Erythroblast (primary cell): Measurements from ENCODE around the gene CENATAC.
"Not testable (repeated sequence)": the region's sequence is repeated elsewhere in the genome, so short reads cannot be mapped to it uniquely, and the experiment has no call there.

ENCODE experiments used
- DNase-seq, 2 experiments: peaks; one replicate each; lab custom pipeline; 2025; lab: John Stamatoyannopoulos, UW
- GATA1 ChIP-seq: IDR thresholded peaks from 2 replicates; pipeline ENCODE4 v1.6.1; 2011; ENCODE audit warnings: low read depth, mild to moderate bottlenecking, control low read depth, low read length, moderate library complexity
- POLR2A ChIP-seq: IDR thresholded peaks from 2 replicates; pipeline ENCODE4 v1.6.1; 2011; ENCODE audit warnings: mild to moderate bottlenecking, low read length

The CENATAC gene

DNA sequence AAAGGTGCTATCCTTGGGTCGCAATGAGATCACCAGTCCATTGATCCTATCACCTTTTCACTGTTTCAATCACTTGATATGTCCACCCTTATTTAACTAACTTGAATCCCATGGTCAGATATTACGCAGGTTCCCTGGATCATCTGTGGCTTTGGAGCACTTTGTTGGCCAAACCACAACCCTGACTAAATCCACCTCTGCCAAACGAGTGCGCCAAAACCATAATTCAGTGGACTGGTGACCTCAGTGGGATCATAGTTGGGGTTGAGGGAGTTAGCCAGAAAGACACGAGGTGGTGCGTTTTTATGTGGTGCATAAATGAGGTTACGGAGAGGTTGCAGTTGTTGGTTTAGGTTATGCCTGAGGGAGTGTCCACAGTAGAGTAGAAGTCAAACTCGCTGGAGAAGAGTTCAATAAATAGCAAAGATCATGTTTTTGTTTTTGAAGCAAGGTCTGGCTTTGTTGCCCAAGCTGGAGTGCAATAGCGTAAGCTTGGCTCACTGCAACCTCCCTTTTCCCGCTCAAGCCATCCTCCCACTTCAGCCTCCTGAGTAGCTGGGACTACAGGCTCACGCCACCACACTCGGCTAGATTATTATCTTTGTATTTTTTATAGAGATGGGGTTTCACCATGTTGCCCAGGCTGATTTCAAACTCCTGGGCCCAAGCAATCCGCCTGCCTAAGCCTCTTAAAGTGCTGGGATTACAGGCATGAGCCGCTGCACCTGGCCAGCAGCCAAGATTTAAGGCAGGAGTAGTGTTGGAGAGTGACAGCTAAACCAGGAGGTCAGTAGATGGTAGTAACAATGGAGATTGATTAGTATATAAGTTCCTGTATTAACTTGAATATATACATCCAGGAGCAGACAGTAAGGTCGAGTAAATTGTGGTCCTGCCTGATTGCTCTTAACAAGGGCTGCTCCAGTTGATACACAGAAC lies 21.9 kb upstream of the CENATAC start:
- DNase-seq, result no peak
- TF ChIP-seq GATA1 (no peak), POLR2A (no peak)

GRCh38 chr11:118979434-118979833 lies 18.5 kb upstream of the CENATAC start:
- TF ChIP-seq POLR2A, result no peak
- no peak for TF ChIP-seq GATA1
- no peak for DNase-seq

DNA sequence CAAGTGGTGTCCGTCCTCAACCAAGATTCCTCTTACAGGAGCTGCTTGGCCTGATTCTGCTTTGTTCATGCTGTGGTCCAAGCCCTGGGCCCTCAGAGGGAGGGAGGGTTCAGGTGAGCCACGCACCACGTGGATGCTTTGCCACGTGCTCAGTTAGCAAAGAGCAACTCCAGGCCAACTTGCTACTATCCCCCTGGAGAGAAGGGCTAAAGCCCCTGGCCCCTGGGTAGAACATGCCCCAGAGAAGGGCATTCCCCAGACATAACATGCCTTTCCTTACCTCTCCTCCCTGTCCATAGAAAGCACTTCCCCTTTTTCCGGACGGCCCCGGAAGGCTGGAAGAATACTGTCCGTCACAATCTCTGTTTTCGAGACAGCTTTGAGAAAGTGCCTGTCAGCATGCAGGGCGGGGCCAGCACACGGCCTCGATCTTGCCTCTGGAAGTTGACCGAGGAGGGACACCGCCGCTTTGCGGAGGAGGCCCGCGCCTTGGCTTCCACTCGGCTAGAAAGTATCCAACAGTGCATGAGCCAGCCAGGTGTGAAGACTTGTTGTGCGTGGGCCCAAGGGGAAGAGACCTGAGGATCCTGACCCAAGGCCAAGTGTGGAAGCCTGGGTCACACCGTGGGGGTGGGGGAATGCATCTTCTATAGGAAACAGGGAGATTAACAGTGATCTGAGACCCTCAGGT lies 17.6 kb upstream of the CENATAC start:
- TF ChIP-seq GATA1, result no peak
- no peak for TF ChIP-seq POLR2A

GRCh38 chr11:118984337-118984736 lies 13.6 kb upstream of the CENATAC start:
- not testable (repeated sequence) for DNase-seq

More for the DNA sequence above, 17.6 kb upstream of the CENATAC start:
- peak; percentile 42 for DNase-seq

GRCh38 chr11:118984825-118985224 lies 13.1 kb upstream of the CENATAC start:
- TF ChIP-seq POLR2A (no peak), GATA1 (no peak)
- no peak for DNase-seq

GRCh38 chr11:118988280-118988679 lies 9.7 kb upstream of the CENATAC start:
- no peak for DNase-seq
- TF ChIP-seq GATA1, result no peak
- no peak for TF ChIP-seq POLR2A

DNA sequence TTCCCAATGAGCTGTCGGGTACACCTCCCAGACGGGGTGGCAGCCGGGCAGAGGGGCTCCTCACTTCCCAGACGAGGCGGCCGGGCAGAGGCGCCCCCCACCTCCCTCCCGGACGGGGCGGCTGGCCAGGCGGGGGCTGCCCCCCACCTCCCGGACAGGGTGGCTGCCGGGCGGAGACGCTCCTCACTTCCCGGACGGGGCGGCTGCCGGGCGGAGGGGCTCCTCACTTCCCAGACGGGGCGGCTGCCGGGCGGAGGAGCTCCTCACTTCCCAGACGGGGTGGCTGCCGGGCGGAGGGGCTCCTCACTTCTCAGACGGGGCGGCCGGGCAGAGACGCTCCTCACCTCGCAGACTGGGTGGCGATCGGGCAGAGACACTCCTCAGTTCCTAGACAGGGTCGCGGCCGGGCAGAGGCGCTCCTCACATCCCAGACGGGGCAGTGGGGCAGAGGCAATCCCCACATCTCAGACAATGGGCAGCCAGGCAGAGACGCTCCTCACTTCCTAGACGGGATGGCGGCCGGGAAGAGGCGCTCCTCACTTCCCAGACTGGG lies 6.4 kb upstream of the CENATAC start:
- DNase-seq, result not testable (repeated sequence)

DNA sequence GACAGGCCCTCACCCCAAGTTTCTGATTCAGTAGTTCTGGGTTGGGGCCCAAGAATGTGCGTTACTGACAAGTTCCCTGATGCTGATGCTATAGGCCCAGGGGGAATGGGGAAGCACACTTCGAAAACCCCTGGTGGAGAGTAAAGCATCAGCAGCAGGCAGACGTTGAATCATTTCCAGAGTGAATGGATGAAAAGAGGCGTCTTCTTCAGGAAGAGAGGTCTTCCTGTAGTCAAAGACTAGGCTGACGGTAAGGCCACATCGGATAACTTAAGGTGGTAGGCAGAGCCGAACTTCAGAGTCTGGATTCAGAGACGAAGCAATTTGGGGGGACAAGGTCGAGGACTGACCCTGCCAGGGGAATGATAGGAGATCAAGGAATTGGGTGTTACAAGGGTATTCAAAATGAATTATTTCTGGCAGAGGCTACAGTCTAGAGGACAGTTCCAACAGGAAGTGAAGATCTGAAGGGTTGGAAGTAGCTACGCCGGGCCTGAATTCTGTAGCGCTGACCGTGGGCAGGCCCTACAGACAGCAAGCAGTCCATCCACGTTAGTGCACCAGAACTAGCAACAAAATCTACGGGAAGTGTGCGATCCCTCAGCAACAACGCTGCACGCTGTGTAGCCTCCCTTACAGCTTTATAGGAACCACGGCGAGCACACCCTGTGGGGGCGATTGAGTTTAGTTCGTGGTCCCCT lies 862 bp upstream of the CENATAC start:
- DNase-seq, result peak; percentile 47 to 60

GRCh38 chr11:118998388-118998717 lies 415 bp downstream of the CENATAC start:
- TF ChIP-seq POLR2A (no peak), GATA1 (no peak)
- DNase-seq, result no peak

More for the DNA sequence above, 862 bp upstream of the CENATAC start:
- no peak for TF ChIP-seq GATA1
- TF ChIP-seq POLR2A, result no peak

GRCh38 chr11:118998822-118999221 lies 884 bp downstream of the CENATAC start:
- peak in 1 of 2 experiments; percentile 43 for DNase-seq
- no peak for TF ChIP-seq POLR2A
- TF ChIP-seq GATA1, result no peak

GRCh38 chr11:119000906-119001305 lies 3.0 kb downstream of the CENATAC start:
- peak; percentile 38 to 51 for DNase-seq
- TF ChIP-seq GATA1, result no peak
- no peak for TF ChIP-seq POLR2A

GRCh38 chr11:119006656-119007055 lies 8.7 kb downstream of the CENATAC start:
- DNase-seq, result peak in 1 of 2 experiments; percentile 26
- TF ChIP-seq POLR2A (no peak), GATA1 (no peak)

DNA sequence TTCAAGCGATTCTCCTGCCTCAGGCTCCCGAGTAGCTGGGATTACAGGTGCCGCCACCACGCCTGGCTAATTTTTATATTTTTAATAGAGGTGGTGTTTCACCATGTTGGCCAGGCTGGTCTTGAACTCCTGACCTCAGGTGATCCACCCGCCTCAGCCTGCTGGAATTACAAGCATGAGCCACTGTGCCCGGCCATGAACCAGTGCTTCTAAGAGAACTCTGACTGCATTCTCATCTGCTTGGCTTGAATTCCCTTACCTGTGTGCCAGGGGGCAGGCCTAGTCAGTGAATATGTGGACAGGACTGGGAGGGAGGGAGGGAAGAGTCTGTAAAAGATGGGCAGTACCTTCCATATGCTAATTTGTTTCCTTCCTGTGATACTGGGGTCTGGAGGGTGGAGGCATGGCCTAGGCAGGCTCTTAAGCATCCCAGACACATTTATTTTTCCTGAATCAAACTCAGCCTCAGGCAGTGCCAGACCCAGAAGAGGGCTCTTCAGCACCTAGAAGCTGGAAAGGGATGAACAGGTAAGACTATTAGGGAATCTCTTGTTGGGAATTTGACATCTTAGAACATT lies 13.6 kb downstream of the CENATAC start:
- DNase-seq, result no peak
- TF ChIP-seq GATA1 (no peak), POLR2A (no peak)

DNA sequence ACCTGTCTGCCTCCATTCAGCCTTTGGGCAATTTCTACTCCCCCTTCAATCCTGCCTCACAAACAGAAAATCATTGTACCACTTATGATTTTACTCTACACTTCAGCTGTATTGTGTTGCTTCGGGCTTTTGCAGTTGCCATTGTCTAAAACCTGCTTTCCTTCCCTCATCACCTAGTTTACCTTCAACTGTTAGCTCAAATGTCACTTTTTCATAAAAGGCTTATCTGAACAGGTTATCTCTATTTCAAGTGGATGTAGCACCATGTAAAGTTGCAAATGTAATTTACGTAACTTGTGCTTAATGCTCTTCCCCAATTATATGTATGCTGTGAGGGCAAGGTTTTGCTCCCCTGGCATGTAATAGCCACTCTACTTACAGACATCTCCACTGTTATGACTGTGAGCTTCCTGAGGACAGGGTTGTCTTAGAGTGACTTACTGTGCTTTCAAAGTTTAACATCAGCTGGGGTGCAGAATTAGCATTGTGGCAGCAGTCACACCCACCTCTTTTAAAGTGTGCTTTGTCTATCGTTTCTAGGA lies 14.8 kb downstream of the CENATAC start:
- TF ChIP-seq POLR2A (no peak), GATA1 (no peak)
- no peak for DNase-seq
